ENCODE data around the gene VPS13A.

GRCh38 chr9:77290373-77290772 is 113.0 kb downstream of the VPS13A start:
- no peak for TF ChIP-seq CTCF (tag by site-specific recombination; IDR thresholded peaks at IDR 0.05)
- TF ChIP-seq MEIS1 (CRISPR knock-in tag; IDR thresholded peaks at IDR 0.05; ENCODE audit: borderline replicate concordance) = no peak
- no peak for TF ChIP-seq PRDM10 (tag by site-specific recombination; IDR thresholded peaks at IDR 0.05)
- no peak for TF ChIP-seq ZNF792 (tag by site-specific recombination; IDR thresholded peaks at IDR 0.05)
- TF ChIP-seq SP3 (tag by site-specific recombination; IDR thresholded peaks at IDR 0.05) = no peak
- TF ChIP-seq PATZ1 (tag by site-specific recombination; IDR thresholded peaks at IDR 0.05) = no peak
- TF ChIP-seq PBX3 (CRISPR knock-in tag; IDR thresholded peaks at IDR 0.05) = no peak
- TF ChIP-seq ZNF362 (tag by site-specific recombination; IDR thresholded peaks at IDR 0.05) = no peak
- TF ChIP-seq ZNF558 (tag by site-specific recombination; IDR thresholded peaks at IDR 0.05) = no peak
- no peak for TF ChIP-seq KLF7 (tag by site-specific recombination; IDR thresholded peaks at IDR 0.05; ENCODE audit: borderline replicate concordance)
- no peak for TF ChIP-seq ZBTB7A (tag by site-specific recombination; IDR thresholded peaks at IDR 0.05; ENCODE audit: low read depth)
- no peak for TF ChIP-seq REPIN1 (tag by site-specific recombination; IDR thresholded peaks at IDR 0.05; ENCODE audit: low read depth)
- TF ChIP-seq ZNF132 (tag by site-specific recombination; IDR thresholded peaks at IDR 0.05; ENCODE audit: borderline replicate concordance) = no peak
- no peak for TF ChIP-seq ZNF645 (tag by site-specific recombination; IDR thresholded peaks at IDR 0.05)

Data from HEK293 (cell line).